Endothelial cell of umbilical vein (primary cell): Measurements from ENCODE around the gene CELF3.

Experiments used
- EZH2 ChIP-seq: IDR thresholded peaks from 2 replicates; pipeline ENCODE4 v1.6.1; 2012; ENCODE audit warnings: borderline replicate concordance, low read depth, mild to moderate bottlenecking, moderate library complexity, low read length, inconsistent platforms; ENCODE audit not compliant: severe bottlenecking
- FOS ChIP-seq: IDR thresholded peaks from 2 replicates; pipeline ENCODE4 v1.6.1; 2011; ENCODE audit warnings: mild to moderate bottlenecking, low read length, moderate library complexity, borderline replicate concordance; ENCODE audit not compliant: insufficient read depth
- GATA2 ChIP-seq: IDR thresholded peaks from 2 replicates; pipeline ENCODE4 v1.7.0; 2011; ENCODE audit warnings: low read depth, mild to moderate bottlenecking, moderate library complexity, mixed read lengths, low read length; ENCODE audit not compliant: insufficient read length, insufficient read depth
- JUN ChIP-seq: IDR thresholded peaks from 2 replicates; pipeline ENCODE4 v1.6.1; 2011; ENCODE audit warnings: borderline replicate concordance, low read depth; ENCODE audit not compliant: insufficient read length, insufficient read depth
- MYC ChIP-seq: IDR thresholded peaks from one replicate; pipeline ENCODE4 v1.6.1; 2011; ENCODE audit warnings: mild to moderate bottlenecking, low read depth, low read length
- POLR2A ChIP-seq: IDR thresholded peaks from 2 replicates; pipeline ENCODE4 v1.6.1; 2012; ENCODE audit warnings: low read depth, mild to moderate bottlenecking, control low read depth, low read length
- POLR2AphosphoS5 ChIP-seq: IDR thresholded peaks from 2 replicates; pipeline ENCODE4 v1.6.1; 2012; ENCODE audit warnings: low read depth, mild to moderate bottlenecking, control low read depth, low read length, moderate library complexity; ENCODE audit not compliant: insufficient read depth
- TF ChIP-seq, protein P1 (sequence below), 2 donors: IDR thresholded peaks; 1 replicate in 1 of 2; 2 replicates in 1 of 2; pipeline ENCODE4 v1.5.1; 2011; ENCODE audit warnings: low read length in 2 of 2, mild to moderate bottlenecking in 2 of 2, moderate library complexity in 2 of 2, control low read depth in 1 of 2, inconsistent platforms in 1 of 2, low read depth in 1 of 2; ENCODE audit not compliant: insufficient read depth in 1 of 2; ENCODE audit errors: extremely low read depth in 1 of 2
- TF ChIP-seq, protein P2 (sequence below): IDR thresholded peaks from 2 replicates; pipeline ENCODE4 v1.6.1; 2011; ENCODE audit not compliant: insufficient read depth, insufficient read length

DNA sequence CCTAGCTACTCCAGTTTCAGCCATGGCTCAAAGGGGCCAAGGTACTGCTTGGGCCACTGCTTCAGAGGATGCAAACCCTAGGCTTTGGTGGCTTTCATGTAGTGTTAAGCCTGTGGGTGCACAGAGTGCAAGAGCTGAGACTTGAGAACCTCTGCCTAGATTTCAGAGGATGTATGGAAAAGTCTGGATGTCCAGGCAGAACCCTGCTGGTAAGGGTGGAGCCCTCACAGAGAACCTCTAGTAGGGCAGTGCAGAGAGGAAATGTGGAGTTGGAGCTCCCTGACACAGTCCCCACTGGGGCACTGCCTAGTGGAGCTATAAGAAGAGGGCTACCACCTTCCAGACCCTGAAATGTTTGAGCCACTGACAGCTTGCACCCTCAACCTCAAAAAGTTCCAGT, 20.9 kb upstream of the CELF3 start:
- TF ChIP-seq MYC (no peak), POLR2A (no peak), EZH2 (no peak), JUN (no peak), POLR2AphosphoS5 (no peak), GATA2 (no peak), FOS (no peak)
- TF ChIP-seq, protein P1, sequence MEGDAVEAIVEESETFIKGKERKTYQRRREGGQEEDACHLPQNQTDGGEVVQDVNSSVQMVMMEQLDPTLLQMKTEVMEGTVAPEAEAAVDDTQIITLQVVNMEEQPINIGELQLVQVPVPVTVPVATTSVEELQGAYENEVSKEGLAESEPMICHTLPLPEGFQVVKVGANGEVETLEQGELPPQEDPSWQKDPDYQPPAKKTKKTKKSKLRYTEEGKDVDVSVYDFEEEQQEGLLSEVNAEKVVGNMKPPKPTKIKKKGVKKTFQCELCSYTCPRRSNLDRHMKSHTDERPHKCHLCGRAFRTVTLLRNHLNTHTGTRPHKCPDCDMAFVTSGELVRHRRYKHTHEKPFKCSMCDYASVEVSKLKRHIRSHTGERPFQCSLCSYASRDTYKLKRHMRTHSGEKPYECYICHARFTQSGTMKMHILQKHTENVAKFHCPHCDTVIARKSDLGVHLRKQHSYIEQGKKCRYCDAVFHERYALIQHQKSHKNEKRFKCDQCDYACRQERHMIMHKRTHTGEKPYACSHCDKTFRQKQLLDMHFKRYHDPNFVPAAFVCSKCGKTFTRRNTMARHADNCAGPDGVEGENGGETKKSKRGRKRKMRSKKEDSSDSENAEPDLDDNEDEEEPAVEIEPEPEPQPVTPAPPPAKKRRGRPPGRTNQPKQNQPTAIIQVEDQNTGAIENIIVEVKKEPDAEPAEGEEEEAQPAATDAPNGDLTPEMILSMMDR (IDR thresholded peaks at IDR 0.05; ENCODE audit: extremely low read depth in 1 of 2, insufficient read depth in 1 of 2, low read depth in 1 of 2, low read length in 2 of 2), result no peak
- TF ChIP-seq, protein P2, sequence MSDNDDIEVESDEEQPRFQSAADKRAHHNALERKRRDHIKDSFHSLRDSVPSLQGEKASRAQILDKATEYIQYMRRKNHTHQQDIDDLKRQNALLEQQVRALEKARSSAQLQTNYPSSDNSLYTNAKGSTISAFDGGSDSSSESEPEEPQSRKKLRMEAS, result no peak
